NCI-H345 (cell line): ENCODE results near the gene LRRC75A.
"Not testable (repeated sequence)": the region's sequence is repeated elsewhere in the genome, so short reads cannot be mapped to it uniquely, and the experiment has no call there.

ENCODE experiments used
- DNase-seq: peaks from one replicate; lab custom pipeline; 2025; lab: John Stamatoyannopoulos, UW

The LRRC75A gene, protein sequence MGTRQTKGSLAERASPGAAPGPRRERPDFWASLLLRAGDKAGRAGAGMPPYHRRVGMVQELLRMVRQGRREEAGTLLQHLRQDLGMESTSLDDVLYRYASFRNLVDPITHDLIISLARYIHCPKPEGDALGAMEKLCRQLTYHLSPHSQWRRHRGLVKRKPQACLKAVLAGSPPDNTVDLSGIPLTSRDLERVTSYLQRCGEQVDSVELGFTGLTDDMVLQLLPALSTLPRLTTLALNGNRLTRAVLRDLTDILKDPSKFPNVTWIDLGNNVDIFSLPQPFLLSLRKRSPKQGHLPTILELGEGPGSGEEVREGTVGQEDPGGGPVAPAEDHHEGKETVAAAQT

DNA sequence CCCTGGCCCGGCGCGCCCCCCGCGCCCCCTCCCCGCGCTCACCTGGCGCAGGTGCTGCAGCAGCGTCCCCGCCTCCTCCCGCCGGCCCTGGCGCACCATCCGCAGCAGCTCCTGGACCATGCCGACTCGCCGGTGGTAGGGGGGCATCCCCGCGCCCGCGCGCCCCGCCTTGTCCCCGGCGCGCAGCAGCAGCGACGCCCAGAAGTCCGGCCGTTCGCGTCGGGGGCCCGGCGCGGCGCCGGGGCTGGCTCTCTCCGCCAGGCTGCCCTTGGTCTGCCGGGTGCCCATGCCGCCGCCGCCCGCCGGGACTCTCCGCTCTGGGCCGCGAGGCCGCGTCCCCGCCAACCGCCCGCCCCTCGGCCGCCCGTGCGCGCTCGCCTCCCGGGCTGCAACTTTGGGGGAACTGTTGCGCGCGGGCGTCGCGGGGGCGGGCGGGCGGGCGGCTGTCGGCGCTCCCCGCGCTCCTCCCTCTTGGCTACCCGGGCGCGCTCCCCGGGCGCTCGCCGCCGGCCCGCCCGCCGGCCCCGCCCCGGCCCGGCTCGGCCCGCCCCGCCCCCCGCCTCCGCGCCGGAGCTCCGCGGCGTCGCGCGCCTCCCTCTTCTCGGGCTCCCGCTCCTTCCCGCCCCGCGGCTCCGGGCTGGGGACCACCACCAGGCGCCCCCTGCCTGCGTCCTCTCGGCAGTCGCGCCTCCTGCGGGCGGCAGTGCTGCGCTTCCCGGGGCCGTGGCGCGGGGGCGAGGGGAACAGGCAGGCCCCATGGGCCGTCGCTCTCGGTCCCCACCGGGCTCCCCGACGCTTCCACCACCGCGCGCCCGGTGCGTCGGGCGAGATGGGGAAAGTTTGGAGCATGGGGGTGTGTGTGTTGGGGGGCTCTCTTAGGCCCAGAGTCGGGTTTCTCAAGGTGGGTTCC is at the start of gene LRRC75A:
Gene LRRC75A (minus strand): TSS at position 491 of the 910 bp plus-strand sequence. CDS start 203 bp downstream, at position 288.
- DNase-seq = peak; percentile 42

DNA sequence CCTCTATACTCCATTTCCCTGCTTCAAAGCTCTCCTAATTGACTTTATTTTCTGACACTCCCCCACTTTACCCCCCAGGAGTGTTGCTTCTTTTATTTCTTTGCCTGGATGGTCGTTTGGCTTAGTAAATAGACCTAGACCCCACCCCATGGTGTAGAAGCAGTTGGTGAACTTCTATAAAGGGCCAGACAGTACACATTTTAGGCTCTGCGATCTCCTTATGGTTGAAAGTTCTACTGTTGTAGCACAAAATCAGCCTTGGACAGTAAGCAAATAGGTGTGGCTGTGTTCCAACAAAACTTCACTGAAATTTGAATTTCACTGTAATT is 45.1 kb upstream of the LRRC75A start:
- no peak for DNase-seq

DNA sequence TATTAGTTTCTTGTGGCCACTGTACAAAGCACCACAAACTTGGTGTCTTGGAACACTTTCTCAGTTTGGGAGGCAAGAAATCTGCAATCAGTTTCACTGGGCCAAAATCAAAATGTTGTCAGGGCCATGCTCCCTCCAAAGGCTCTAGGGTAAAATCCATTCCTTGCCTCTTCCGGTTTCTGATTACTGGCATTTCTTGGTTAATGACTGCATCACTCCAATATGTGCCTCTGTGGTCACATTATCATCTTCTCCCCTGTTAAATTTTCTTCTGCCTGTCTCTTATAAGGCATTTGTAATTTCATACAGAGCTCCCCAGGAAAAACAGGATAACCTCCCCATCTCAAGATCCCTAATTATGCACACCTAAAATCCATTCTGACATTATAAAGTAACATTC is 42.2 kb upstream of the LRRC75A start:
- no peak for DNase-seq

DNA sequence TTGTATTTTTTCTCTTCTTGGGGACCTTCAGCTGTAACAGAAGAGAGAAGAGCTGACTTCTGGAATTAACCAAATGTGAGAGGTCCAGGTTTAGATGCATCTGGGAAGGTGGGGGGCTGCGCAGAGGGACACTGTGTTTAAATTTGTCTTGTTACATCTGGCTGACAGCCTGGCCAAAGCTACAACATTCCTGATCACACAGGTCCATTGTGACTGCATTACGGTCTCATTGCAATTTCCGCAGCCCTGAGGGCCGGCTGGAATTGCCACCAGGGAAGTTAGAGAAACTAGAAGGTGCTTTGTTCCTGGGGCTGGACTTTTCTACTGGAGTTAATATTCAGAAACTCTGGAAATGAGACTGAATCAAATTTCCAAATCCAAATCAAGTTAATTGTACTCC is 37.9 kb upstream of the LRRC75A start:
- DNase-seq = no peak

DNA sequence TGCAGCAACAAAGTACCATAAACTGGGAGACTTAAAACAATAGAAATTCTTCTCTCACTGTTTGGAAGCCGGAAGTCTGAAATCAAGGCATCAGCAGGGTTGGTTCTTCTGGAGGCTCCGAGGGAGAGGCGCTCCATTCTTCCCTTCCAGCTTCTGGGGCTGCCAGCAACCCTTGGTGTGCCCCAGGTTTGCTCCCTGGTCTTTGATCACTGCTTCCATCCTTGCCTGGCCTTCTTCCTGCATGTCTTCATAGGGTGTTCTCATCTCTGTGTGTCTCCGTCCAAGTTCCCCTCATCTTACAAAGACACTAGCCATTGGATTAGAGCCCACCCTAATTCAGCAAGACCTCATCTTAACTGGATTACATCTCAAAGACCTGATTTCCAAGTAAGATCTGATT is 35.3 kb upstream of the LRRC75A start:
- DNase-seq = no peak

DNA sequence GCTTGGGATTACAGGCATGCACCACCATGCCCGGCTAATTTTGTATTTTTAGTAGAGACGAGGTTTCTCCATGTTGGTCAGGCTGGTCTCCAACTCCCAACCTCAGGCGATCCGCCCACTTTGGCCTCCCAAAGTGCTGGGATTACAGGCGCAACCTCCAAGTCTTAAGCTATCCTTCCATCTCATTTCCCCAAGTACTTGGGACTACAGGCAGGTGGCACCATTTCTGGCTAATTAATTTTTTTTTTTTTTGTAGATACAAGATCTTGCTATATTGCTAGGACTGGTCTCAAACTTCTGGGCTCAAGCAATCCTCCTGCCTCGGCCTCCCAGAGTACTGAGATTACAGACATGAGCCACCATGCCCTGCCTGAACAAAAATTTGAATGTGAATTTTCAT is 33.6 kb upstream of the LRRC75A start:
- DNase-seq = not testable (repeated sequence)

DNA sequence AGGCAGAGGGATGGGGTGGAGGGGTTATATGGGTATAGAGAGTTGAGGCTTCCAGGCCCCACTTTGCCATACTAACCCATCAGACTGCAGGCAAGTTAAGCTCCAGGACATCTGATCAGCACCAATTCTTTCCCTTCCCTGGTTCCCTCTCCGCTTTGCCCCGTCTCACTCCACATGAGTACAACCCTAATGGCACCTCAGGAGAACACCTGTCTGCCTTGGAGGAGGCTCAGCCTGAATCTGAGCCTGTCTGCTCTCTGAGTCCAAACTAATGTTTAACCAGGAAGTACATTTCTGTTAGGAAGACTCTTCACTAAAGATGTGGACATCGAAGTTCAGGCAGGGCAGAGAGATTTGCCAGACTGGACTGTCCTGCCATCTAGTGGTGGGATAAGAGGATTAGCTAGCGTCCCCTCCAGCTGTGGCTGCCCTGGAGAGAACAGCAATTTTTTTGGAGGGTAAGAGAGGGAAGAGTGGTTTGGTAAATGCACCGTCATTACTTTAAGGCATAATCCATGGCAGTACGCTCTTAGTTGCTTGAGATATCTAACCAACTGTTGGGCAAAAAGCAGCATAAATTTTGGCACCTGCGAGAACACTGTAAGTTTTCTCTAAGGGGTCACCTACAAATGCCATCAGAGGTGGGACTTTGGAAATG is 29.2 kb upstream of the LRRC75A start:
- DNase-seq = peak; percentile 78

DNA sequence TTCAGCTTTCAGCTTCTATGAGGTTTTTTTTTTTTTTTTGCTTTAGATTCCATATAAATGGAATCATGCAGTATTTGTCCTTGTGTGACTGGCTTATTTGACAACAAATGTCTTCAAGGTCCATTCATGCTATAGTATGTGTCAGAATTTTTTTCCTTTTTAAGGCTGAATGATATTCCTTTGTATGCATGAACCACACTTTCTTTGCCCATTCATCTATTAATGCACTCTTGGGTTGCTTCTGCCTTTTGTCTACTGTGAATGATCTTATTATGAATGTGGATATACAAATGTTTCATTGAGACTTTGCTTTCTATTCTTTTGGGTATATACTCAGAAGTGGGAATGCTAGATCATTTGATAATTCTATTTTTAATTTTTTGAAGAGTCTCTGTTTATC is 27.0 kb upstream of the LRRC75A start:
- no peak for DNase-seq

DNA sequence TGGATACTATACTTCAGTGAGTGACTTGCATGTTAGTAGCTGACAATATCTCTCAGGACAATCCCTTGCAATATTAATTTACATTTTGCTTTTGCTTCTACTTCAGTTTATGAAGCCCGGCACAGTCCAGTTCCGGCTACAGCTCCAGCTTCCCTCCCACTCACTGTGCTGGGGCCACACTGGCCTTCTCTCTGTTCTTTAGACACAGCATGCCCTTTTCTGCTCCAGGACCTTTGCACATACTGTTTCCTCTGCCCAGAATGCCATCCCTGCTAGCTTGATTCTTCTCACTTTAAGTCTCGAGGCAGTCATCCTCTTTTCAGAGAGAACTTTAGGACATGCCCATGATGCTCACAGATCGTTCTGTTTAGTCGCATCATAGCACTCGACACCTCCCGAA is 25.5 kb upstream of the LRRC75A start:
- DNase-seq = no peak

DNA sequence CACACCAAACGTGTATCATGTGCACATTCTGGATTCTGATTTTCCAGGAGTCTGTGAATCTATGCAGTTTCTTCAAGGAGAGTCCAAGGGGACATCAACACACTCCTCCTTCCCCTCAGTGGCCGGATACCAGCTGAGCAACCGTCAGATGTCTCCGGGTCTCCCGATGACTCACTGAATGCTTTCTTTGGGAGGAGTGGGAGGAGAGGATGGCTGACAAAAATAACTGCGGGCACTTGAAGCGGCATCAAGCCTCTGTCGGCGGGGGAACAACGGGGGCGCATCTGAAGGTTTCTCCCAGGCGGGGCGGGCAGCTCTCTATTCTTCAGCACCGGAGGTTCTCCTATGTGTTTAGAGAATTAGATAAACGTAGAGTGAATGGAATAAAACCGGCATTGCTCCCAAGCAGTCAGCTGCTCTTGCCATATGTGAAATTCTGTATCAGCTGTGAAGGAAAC is 24.6 kb upstream of the LRRC75A start:
- DNase-seq = peak; percentile 47

DNA sequence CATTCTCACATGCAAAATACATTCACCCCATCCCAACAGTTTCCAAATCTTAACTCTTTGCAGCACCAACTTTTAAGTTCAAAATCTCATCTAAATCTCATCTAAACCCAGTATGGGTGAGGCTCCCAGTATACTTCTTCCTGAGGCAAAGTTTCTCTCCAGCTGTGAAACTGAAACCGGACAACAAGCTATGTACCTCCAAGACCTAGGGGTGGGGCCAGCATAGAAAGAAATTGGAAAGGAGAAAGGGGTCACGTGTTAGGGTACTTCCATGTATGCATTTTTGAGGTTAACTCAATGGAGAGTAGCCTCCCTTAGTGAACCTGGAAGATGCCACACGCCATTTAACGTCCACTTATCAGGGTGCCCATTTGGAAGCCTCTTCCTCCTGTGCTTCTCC is 23.9 kb upstream of the LRRC75A start:
- DNase-seq = no peak

DNA sequence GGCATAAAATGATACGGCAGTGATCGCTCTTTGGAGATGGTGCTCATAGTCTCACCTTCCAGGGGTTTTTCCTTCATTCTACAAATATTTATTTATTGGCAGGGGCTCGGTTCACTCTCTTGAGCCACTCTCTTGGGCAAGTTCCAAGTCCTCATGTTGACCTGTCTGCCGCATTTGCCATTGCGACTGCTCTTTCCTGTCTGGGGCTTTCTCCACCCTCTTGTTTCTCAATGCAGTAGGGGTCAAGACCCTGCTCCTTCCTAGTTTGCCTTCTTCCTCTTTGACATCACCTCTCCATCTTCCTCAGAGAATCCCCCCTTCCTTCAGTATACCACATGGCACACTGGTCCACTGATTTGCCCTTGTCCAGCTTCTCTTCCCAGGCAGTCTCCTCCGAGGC is 21.9 kb upstream of the LRRC75A start:
- DNase-seq = no peak

DNA sequence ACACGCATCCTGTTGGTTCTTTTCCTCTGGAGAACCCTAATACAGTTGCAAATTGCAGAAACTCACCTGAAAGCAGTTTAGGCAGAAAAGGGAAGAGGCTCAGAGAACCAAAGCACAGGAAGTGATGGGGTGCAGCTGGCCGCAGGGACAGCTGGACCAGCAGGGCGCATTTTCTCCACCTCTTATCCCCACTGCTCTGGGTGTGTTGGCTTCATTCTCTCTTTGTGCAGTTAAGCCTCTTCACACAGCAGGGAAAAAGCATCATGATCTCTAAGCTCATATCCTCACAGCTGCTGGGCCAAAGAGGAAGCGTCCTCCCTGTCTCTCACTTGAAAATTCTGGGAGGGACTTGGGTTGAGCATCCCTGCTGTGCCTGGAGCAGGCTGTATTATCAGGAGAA is 20.0 kb upstream of the LRRC75A start:
- peak; percentile 91 for DNase-seq

DNA sequence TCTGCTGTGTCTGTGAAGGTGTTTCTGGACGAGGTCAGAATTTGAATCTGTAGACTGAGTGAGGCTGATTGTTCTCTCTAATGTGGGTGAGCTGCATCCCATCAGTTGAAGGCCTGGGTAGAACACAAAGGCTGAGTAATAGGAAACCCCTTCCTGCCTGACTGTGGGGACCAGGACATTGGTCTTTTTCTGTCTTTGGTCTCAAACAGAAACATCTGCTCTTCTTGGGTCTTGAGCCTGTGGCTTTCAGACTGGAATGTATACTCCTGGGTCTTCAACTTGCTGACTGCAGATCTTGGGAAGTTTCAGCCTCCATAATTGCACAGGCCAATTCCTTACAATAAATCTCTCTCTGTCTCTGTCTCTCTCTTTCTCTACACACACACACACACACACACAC is 19.6 kb upstream of the LRRC75A start:
- DNase-seq = no peak

DNA sequence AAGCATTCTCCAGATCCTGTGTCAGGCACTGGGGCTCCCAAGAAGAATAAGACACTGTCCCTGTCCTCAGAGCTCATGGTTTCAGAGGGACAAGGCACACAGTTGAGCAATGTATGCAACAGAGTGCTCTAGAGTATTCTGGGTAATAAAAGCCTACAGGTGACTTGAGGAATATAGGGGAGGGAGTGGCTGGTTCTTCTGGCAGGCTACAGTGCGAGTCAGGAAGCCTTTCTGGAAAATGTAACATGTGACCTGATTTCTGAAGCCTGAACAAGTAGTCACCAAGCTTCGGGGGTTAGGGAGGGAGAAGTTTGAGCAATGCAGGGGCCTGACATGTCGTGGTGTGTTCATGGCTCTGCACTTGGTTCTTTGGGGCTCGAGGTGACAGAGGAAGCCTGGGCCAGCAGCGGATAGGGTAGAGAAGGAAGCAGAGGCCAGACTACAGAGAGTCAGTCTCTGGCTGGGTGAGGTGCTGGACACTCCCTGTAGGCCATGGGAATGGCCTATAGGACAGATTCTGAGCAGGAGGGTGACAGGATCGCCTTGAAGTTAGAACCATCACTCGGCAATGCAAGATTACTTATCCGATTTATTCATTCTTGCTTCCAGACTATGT is 16.0 kb upstream of the LRRC75A start:
- no peak for DNase-seq

DNA sequence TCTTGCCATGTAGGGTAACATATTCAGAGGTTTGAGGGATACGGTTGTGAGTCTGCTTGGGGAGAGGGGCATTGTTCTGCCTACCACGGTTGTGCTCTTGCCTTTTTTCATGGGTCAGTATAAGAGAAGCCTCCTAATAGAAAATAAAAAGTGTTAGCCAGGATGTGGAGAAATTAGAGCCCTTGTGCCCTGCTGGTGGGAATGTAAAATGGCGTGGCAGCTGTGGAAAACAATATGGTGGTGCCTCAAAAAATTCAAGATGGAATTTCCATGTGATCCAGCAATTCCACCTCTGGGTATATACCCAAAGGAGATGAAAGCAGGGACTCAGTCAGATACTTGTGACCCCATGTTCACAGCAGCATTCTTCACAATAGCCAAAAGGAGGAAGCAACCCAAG is 14.2 kb upstream of the LRRC75A start:
- DNase-seq = no peak

DNA sequence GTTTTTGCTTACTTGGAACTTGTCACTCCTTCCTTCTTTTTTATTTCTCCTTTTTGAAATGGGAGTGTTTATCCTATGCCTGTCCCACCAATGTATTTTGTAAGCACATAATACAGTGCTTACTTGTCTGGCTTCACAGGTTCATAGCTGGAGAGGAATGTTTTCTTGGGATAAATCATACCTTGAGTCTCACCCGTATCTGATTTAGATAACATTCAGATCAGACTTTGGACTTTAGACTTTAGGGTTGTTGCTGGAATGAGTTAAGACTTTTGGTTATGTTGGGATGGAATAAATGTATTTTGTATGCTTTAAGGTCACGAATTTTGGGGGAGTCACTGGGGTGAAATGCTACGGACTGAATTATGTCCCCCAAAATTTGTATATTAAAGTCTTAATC is 13.0 kb upstream of the LRRC75A start:
- DNase-seq = no peak

DNA sequence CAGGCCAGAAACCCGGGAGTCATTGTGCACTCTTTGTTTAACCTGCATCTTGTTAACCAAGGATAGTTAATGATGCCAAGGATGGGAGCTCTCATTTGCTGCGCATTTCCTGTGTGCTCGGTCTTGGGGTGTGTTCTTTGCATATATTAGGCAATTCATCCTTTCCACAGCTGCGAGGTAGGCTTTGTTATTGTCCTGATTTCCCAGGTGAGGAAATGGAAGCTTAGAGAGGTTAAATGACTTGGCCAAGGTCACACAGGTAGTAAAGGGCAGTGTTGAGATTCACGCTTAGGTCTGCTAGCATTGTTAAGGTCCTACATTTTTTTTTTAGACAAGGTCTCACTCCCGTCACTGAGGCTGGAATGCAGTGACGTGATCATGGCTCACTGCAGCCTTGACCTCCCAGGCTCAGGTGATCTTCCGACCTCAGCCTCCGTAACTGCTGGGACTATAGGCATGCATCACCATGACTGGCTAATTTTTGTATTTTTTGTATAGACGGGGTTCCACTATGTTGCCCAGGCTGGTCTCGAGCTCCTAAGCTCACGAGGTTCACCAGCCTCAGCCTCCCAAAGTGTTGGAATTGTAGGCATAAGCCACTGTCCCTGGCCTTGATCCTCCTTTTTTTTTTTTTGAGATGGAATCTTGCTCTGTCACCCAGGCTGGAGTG is 5.0 kb upstream of the LRRC75A start:
- no peak for DNase-seq

DNA sequence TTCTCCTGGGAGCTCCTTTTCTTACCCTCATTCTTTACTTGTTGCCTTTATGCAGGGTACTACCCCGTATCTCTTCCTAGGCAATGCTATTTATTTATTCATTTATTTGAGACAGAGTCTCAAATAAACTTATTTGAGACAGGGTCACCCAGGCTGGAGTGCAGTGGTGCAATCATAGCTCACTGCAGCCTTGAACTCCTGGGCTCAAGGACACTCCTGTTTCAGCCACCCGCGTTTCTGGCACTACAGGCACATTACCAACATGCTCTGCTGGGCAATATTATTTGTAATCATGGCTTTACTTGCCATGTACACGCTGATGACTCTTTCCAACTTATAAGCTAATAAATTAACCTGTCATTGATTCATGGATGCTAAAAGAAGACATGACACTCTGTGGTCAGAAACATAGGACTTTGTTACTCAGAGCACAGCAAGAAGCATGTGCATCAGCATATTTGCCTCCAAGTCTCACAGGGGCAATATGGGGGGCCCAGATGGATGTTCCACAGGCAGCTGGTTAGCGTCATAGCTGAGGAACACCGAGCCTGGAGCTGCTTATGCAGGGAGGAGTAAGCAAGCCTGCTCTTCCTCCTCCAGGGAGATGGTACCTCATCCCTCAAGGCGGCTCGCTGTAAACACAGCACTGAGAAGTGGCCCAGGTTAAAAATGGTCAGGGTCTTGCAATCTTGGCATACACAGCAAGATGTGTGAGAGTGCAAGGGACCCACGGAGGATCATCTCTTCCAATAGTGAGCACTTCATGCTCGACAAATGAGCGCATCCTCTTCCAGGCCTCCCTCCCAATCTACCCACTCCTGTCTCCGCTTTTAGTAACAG is 4.2 kb upstream of the LRRC75A start:
- DNase-seq = no peak

DNA sequence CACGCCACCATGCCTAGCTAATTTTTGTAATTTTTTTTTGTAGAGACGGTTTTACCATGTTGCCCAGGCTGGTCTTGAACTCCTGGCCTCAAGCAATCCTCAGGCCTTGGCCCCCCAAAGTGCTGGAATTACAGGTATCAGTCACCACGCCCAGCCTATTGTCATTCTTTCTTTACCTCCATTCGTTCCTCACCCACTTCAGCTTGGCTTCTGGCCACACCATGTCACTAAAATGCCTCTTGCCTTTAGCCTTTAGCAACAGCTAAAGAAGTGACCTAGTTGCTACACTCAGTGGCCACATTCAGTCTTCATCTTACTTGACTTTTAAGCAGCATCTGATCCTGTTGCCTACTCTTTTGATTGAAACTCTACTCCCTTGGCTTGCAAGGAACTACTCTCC is 3.6 kb upstream of the LRRC75A start:
- no peak for DNase-seq

DNA sequence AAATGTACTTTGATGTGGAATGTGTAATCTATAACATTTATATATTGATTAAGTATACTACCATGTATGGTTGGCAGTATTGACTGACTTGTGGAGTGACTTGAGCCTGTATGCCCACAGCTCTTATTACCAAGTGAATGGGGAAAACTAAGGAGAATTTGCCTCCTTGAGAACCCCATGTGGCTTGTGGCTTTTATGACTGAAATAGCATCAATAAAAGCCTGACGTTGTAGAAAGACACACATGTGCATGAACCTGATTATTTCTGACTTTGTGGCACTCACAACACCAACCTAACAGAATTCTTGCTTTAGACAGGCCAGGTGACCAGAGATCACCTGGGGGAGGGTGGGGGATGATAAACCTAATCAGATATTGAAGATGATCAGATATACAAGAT is 2.1 kb upstream of the LRRC75A start:
- no peak for DNase-seq
